LHCN-M2 (cell line): Measurements from ENCODE around the gene ENTREP3. TPM values are rescaled to one million over a fixed set of nuclear protein-coding genes. Genes with fewer than 3 reads are reported as not detected.

Experiments
- DNase-seq: peaks from one replicate; pipeline ENCODE4 v3.0.0-alpha.2; 2012; ENCODE audit warnings: low read depth
- total RNA-seq: library from RNA; depleted of rRNA; stranded (reverse); fragments of >200 nt; gene quantifications from 2 replicates; pipeline ENCODE4 v1.2.3, GENCODE V29; 2014; rRNA removed

Gene ENTREP3
- total RNA-seq, 1 experiment from 2014 or later = 15.6 TPM

DNA sequence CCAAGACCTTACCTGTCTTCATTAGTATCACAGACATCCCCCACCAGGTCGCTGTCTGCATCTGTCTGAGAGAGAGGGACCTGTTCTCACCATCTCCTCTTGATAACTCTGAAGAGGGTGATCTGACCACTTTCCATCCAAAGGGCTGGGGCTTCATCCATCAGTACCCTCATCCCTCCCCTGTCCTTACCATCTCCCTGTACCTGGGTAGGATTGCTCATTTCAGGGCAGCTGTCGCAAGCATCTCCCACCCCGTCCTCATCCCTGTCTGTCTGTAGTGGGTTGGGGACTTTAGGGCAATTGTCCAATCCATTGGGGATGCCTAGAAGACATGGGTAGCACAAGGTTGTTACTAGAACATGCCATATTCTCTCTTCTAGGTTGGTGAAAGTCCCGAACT is 55.5 kb downstream of the ENTREP3 start:
- no peak for DNase-seq

DNA sequence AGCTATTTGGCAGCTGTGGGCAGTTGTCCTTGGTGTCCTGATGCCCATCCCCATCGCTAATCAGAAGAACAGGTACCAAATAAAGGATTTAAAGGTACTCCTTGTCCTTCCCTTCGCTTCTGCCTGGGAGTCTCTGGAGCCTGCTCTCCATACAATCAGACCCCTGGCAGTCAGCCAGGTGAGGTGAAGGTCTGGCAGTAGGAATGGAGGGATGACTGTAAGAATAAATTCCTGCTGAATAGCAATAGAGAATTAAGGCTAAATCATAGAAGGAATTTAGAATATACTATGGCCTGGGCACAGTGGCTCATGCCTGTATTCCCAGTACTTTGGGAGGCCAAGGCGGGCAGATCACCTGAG is 56.8 kb downstream of the ENTREP3 start:
- DNase-seq = no peak

DNA sequence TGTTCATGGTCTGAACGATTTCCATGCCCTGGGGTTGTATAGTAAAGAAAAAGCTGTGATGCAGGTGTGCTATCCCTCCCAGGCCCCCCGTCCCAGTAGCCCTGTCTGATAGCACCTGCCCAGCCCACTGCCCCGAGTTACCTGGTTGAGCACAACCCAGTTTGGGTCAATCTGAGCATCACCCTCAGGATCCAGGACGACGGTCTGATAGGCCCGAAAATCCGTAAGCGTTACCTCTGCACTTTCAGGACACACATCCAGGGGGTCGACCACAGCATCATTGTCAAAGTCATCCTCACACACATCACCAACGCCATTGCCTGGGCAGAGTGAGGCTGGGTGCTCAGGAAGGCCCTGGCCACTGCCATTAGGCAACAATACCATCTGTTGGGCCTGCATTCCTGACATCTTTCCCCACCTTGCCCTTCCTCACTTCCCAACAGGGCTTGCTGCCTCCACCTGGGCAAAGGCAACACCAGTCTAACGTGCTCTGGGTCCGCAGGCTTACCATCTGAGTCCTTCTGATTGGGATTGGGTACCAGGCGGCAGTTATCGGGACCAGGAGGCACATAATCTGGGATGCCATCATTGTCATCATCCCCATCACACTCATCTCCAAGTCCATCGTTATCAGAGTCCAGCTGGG is 57.3 kb downstream of the ENTREP3 start:
- no peak for DNase-seq

Other genes with a start within 250 kb of the ENTREP3 start
- 0.11 and 0.13 TPM in 2 replicates for gene DCST2, start 221.7 kb downstream of the ENTREP3 start, total RNA-seq
- gene DCST1, start 221.7 kb downstream of the ENTREP3 start, total RNA-seq = not detected in 2 replicates
- 82.4 and 86.7 TPM in 2 replicates for gene ADAM15, start 204.2 kb downstream of the ENTREP3 start, total RNA-seq
- 8.0 and 8.7 TPM in 2 replicates for gene EFNA4, start 191.7 kb downstream of the ENTREP3 start, total RNA-seq
- 1.7 and 2.1 TPM in 2 replicates for gene EFNA3, start 176.6 kb downstream of the ENTREP3 start, total RNA-seq
- gene EFNA1, start 127.6 kb downstream of the ENTREP3 start, total RNA-seq = 0.23 TPM in 1 of 2 replicates, not detected in the other
- gene SLC50A1, start 119.6 kb downstream of the ENTREP3 start, total RNA-seq = 24.7 and 31.8 TPM in 2 replicates
- gene DPM3, start 115.0 kb downstream of the ENTREP3 start, total RNA-seq = 86.9 and 101 TPM in 2 replicates
- gene KRTCAP2, start 82.2 kb downstream of the ENTREP3 start, total RNA-seq = 95.3 and 96.7 TPM in 2 replicates
- gene TRIM46, start 81.6 kb downstream of the ENTREP3 start, total RNA-seq = 3.1 and 3.3 TPM in 2 replicates
- gene THBS3, start 47.6 kb downstream of the ENTREP3 start, total RNA-seq = 17.4 and 26.4 TPM in 2 replicates
- 47.6 and 49.1 TPM in 2 replicates for gene MTX1, start 46.8 kb downstream of the ENTREP3 start, total RNA-seq
- 83.7 and 101 TPM in 2 replicates for gene SCAMP3, start 6.9 kb upstream of the ENTREP3 start, total RNA-seq
- gene CLK2, start 18.0 kb upstream of the ENTREP3 start, total RNA-seq = 23.7 and 26.9 TPM in 2 replicates
- gene HCN3, start 22.0 kb upstream of the ENTREP3 start, total RNA-seq = 1.8 and 2.1 TPM in 2 replicates
- not detected in 2 replicates for gene PKLR, start 46.0 kb upstream of the ENTREP3 start, total RNA-seq
- 172 and 197 TPM in 2 replicates for gene FDPS, start 53.4 kb upstream of the ENTREP3 start, total RNA-seq
- gene RUSC1, start 65.4 kb upstream of the ENTREP3 start, total RNA-seq = 41.6 and 43.3 TPM in 2 replicates